Measurements from ENCODE around the gene UBE2G2.

Gene UBE2G2

GRCh38 chr21:44762221-44763049 is 39.2 kb downstream of the UBE2G2 start:
- DNase-seq: no peak

DNA sequence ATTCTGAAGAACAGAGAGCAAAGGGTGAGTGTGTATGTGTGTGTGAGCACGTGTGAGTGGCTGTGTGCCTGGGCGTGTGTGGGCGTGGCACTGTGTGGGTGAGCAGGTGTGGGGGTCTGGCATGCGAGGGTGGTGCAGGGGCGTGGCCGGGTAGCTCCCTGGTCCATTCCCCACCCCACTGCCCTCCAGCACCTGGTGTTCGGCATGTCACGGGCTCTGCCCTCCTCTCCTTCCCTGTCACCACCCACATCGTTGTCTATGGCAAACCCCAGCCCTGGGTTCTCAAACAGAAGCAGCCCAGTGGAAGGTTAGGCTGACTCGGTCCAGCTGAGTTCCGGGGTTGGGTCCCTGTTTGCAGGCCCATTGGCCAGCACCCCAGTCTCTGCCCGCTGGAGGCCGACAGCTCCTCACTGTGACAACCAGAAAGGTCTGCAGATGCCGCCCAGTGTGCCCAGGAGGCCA is 39.8 kb downstream of the UBE2G2 start:
- DNase-seq: no peak

DNA sequence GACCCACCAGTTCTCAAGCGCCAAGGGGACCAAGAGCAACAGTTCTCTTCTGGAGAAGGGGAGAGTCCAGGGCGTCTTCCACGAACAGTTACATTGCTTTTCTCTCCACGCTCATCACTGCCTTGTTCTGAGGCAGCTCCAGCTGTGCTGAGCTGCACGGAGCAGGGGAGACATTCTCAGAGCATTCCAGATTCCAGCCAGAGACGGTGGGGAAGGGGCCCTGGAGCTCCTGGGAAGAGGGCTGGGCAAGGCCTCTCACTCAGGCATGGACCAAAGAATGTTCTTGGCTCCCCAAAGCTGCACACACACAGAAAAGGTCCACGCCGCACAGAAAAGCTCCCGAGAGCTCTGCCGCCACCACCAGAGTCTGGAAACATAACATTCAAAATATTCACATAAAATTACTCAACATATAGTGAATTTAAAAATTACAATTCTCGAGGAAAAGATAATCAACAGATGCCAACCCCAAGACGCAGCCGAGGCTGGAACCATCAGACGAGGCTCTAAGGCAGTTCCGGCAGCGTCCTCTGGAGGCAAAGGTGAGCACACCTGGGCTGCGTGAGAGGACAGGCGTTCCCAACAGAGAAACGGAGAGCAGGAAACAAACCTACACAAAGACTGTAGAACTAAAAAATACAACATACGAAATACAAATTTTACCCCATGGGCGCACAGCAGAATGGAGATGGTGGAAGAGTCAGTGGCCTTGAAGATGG is 40.5 kb downstream of the UBE2G2 start:
- DNase-seq: no peak

DNA sequence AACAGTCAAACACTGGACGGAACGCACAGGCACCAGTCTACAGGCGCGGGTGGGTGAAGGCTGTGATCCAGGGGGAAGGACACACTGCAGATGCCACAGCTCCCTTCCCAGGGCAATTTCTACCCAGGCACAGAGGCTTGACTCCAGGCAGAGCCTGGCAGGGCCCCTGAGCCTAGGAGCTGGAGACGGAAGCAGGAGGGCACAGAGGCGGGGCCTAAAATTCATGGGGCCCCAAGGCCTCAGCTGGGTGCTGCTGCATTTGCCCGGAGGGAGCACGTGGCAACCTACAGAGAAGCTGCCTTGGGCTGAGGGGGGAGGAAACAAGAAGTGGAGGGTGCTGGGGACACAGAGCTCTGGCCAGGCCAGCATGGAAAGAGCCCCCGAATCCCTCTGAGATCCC is 41.2 kb downstream of the UBE2G2 start:
- no peak for DNase-seq

DNA sequence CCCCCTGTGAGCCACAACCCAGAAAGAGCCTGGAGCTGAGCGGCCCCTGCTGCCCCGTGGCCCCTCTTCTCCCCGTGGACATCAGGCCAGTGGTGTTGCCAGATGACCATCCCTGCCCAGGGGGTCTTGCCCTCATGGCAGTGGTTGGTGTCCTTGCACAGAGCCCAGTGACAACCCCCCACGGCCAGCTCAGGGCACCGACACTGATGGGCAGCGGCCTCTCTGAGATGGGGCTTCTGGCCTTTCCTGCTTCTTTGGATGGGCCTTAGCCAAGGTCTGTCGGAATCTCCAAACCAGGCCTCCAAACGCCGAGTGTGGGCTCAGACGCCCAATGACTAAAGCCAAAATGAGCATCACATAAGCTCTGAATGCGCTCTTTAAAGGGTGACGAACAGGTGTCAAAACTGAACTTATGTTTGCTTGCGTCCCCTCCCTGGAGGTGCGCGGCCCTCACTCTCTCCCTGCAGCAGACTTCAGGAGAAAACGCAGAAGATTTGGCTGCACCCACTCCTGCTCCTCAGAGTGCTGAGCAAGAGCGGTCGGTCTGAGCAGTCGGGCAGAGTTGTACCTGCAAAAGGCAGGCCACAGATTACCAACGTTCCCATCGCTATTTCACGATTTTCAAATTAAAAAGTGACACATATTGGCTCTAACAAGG is 41.9 kb downstream of the UBE2G2 start:
- no peak for DNase-seq

DNA sequence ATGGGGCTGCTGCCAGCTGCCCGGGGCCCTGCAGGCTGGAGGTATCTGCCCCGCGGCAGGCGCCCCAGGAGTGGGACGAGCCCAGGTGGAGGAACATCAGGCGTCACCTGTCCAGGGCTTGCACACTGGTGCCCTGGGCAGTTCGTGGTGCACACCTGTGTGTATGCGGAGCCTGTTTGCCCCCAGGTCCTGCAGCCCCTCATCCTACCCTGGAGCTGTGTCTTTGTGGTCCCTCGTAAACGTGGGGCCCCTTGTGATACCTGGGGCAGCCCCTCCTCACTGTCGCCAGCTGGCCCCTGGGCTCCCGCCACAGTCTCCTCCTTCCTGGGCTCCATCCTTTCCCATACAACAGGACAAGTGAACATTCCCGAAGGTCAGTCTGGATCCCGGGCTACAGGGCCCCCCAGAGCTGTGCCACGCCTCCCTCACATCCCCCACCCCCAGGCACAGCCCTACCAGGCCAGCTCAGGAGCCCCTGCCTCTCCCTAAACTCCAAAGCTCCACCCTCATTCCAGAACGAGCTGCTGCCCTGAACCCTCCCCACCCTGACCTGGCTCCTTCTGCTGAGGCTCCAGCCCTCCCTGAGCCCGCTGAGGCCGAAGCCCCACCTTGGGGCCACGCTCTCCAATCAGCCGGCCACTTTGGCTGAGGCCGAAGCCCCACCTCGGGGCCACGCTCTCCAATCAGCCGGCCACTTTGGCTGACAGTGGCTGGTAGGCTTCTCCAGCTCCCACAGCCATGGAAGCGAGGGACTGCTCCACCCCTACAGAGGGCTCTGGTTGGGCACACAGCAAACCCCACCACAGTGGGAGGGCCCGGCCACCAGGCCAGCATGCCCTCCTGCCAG is 42.6 kb downstream of the UBE2G2 start:
- DNase-seq: no peak

DNA sequence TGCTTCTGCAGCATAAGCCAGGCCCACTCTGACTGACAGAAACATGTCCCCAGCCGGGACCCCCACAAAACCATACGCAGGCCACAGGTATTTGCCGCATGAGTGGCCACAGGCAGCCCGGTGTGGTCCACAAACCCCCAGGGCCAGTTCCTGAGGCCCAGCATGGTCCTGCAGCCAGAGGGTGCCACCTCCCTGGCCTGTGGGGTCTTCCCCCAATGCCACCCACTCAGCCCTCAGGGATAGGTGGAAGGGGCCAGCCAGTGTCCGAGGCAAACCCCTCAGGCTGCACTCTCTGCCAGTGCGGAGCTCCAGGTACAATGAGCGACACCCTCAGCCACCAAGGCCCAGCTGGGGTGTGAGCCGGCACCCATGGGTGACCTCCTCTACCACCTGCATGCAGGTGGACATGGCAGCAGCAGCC is 43.5 kb downstream of the UBE2G2 start:
- DNase-seq: no peak

GRCh38 chr21:44757731-44758130 is 43.9 kb downstream of the UBE2G2 start:
- DNase-seq: no peak

DNA sequence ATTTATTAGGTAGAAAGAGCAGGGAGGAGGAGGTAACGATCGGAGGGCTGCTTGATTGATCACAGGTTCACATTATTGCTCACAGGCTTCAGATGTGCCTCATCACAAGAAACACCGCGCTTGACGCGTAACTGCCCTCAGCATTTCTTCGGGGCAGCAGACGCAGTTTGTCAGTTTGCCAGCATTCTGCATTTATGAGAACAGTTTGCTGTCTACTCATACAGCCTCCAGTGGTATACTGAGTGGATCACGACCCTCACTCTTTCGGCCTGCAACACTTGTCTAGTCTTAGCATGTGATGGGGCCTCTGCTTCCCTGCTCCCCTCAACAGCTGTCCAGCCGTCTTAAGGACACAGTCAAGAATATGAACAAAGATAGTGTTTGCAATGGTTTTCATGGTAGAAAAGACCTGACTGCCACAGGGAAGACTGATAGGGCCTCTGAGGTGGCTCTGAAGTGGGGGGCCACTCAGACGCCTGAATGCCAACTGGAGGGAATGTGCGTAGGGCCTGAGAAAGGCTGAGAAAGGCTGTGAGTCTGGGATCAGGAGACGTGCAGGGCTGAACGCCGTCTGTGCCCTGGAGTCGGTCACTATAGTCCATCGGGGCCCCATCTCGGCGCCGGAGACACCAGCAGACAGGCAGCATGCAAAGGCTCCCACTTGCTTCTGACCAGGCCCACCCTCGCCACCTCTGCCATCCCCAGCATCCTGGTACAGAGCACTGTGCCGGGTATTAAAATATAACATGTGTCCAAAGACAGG is 45.0 kb downstream of the UBE2G2 start:
- DNase-seq: no peak

- DNase-seq: no peak
Measured at GRCh38 chr21:44755227-44755626, 46.4 kb downstream of the UBE2G2 start.

GRCh38 chr21:44753357-44753756 is 48.3 kb downstream of the UBE2G2 start:
- no peak for DNase-seq

DNA sequence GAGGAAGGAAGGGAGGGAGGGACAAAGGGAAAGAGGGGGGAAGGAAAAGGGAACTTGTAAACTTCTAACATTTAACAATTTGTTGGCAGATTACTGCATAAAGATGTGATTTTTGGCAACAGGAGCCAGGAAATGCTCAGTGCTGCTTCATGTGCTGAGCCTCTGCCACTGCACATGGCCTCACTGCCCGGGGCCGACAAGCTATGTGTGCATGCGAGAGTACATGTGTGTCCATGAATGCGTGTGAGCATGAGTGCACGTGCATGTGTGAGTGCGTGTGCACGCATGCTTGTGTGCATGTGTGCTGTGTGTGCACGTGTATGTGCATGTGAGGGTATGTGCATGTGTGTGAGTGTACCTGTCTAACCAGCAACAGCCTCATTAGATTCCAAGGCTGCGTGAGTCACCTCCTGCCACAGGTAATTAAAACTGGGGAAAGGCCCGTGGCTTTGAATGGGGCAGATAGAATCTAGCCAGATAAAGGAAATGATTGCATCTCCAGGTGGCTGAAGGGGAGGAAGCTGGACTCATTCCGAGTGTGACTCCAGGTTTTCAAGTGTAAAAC is 48.9 kb downstream of the UBE2G2 start:
- DNase-seq: no peak

DNA sequence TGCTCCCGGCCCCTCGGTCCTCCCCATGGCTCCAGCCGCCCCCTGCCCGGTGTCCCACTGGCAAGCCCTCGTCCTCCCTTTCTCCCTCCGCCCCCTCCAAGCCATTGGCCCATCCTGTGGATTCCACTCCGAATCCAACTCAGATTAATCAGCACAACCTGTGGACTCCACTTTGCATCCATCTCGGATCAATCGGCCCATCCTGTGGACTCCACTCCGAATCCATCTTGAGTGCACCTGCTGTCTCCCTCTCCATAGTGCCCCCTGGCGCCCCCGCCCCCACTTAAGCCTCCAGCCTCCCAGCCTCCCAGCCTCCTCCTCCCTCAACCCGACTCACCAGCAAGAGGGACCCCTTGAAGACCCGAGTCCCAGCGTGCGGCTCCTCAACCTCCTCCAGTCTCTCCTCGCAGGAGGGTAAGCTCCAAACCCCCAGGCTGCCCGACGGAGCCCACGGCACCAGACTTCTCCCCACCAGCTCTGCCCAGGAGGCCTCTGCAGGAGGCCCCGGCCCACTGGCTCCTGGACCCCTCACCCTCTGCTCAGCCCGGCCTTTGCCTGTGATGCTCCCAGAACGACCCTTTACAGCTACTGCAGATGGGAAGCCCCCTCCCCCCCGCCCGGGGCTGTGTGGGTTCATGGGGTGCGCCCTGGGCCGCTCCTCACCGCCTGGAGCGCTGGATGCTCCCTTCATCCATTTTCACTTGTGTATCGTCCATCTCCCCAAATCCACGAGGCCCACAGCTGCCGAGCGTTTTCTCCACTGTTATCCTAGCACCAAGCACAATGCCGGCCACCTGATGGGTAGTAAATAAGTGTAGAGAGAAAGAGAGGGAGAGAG is 49.6 kb downstream of the UBE2G2 start:
- no peak for DNase-seq

- no peak for DNase-seq
Measured at GRCh38 chr21:44751186-44751798, 50.3 kb downstream of the UBE2G2 start.

GRCh38 chr21:44750675-44751025 is 51.0 kb downstream of the UBE2G2 start:
- no peak for DNase-seq

GRCh38 chr21:44749759-44750674 is 51.6 kb downstream of the UBE2G2 start:
- DNase-seq: no peak

- no peak for DNase-seq
Measured at GRCh38 chr21:44749116-44749758, 52.4 kb downstream of the UBE2G2 start.

DNA sequence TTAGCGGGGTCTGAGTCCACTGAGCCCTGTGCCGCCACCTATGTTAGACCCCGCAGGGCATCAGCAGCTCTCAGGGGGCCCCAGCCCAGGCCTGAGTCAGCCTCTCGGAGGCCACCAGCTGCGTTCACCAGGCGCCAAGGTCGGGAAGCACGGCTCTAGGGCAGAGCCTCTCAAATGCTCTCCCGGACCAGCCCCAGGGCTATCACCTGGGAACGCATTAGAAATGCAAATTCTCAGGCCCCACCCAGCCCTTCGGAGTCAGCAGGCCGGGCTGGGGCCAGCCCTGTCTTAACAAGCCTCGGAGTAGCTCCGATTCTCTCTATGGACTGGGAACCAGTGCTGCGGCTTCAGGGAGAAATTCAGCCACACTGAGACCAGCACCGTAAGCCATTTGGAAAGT is 53.0 kb downstream of the UBE2G2 start:
- no peak for DNase-seq
